GM12872 (cell line): Measurements from ENCODE around the gene SEMA4A.

Source experiments
- CTCF ChIP-seq: IDR thresholded peaks from 3 replicates; pipeline ENCODE4 v1.5.1; 2011; ENCODE audit warnings: low read depth, mild to moderate bottlenecking, low read length, moderate library complexity; ENCODE audit not compliant: insufficient read depth

The SEMA4A gene

GRCh38 chr1:156167536-156167935, 14.2 kb downstream of the SEMA4A start:
- TF ChIP-seq CTCF: no peak

- no peak for TF ChIP-seq CTCF
Observed at GRCh38 chr1:156172696-156173470, 19.5 kb downstream of the SEMA4A start.

GRCh38 chr1:156176610-156177210, 23.3 kb downstream of the SEMA4A start:
- TF ChIP-seq CTCF: no peak

- no peak for TF ChIP-seq CTCF
Observed at GRCh38 chr1:156177919-156178654, 24.7 kb downstream of the SEMA4A start.

GRCh38 chr1:156180471-156180870, 27.1 kb downstream of the SEMA4A start:
- no peak for TF ChIP-seq CTCF

- no peak for TF ChIP-seq CTCF
Observed at GRCh38 chr1:156191292-156191964, 38.0 kb downstream of the SEMA4A start.

GRCh38 chr1:156193208-156193487, 39.8 kb downstream of the SEMA4A start:
- no peak for TF ChIP-seq CTCF
